ENCODE measurements around the gene GPR132.

The GPR132 gene

DNA sequence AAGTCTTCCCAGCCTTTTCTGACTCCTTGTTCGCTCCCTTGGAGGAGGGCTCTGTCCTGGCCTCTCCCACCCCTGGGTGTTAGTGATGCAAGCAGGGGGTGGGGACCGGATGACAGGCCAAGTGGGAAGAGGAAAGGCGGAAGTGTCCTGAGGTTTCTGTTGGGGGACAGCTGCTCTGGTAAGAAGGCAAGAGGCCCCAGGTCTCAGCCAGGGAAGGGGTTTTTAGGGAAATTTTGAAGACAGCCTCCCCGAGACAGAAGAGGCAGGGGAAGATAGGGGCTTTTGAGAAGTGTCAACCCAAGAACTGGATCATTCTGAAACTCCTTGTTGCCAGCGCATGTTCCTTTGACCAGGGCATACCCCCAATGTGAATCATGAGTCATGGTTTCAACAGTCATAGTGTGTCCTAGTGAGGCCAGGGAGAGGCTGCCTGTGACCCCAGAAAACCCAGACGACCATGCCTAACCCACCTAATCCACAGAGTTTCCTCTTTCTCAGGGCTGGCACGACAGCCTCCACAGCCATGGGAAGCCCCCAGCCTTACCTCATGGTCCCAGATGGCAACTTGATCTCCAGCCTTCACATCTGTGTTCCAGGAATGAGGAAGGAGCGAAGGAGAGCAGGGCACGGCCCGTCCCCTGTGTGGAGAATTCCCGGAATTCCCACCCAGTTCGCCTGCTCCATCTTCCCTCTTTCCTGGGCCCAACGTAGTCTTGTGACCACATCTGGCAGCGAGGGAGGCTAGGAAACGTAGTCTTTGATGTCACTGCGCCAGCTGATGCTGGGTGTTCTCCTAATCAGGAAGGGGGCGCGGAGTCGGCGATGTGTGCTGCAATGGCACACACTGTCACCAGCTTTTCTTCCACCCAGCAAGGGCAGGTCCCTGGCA lies 4.9 kb upstream of the GPR132 start:
- Histone ChIP-seq H3K4me2 (ENCODE audit: low read length) (no peak overlapping the region), H3K27ac (no peak overlapping the region), H3K36me3 (ENCODE audit: control insufficient read depth, insufficient read depth, low read length) (no peaks in the 10 kb centered on the region), H3K27me3 (ENCODE audit: control insufficient read depth, insufficient read depth, low read length) (no peaks in the 10 kb centered on the region), H3K4me1 (no peaks in the 10 kb centered on the region), H3K9ac (no peak overlapping the region), H3K4me3 (ENCODE audit: low read depth, low read length) (no peak overlapping the region), H2AFZ (no peak overlapping the region), H3K79me2 (no peaks in the 10 kb centered on the region), H3K9me3 (ENCODE audit: control insufficient read depth, low read length) (no peaks in the 10 kb centered on the region)
- no peak for TF ChIP-seq CTCF (IDR thresholded peaks at IDR 0.05)

DNA sequence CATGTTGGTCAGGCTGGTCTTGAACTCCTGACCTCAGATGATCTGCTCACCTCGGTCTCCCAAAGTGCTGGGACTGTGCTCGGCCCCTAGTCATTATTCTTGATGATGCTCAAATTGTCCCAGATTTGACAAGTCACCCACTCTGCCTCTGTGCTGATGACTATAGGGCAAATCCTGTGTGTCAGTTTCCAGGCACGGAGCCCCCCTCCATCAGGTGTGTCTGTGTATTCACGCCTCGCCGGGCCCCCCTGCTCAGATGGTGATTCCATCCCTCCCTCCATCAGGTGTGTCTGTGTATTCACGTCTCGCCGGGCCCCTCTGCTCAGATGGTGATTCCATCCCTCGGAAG lies 4.3 kb upstream of the GPR132 start:
- H3K27me3 ChIP-seq (ENCODE audit: control insufficient read depth, insufficient read depth, low read length): no peaks in the 10 kb centered on the region
- H2AFZ ChIP-seq: no peak overlapping the region
- TF ChIP-seq CTCF (IDR thresholded peaks at IDR 0.05): no peak

GRCh38 chr14:105068818-105069217 lies 3.6 kb upstream of the GPR132 start:
- Histone ChIP-seq H3K4me2 (ENCODE audit: low read length) (no peak overlapping the region), H3K9ac (no peak overlapping the region), H3K27ac (no peak overlapping the region), H2AFZ (no peak overlapping the region), H3K27me3 (ENCODE audit: control insufficient read depth, insufficient read depth, low read length) (no peaks in the 10 kb centered on the region), H3K79me2 (no peaks in the 10 kb centered on the region), H3K4me1 (no peaks in the 10 kb centered on the region), H3K9me3 (ENCODE audit: control insufficient read depth, low read length) (no peaks in the 10 kb centered on the region), H3K36me3 (ENCODE audit: control insufficient read depth, insufficient read depth, low read length) (no peaks in the 10 kb centered on the region), H3K4me3 (ENCODE audit: low read depth, low read length) (no peak overlapping the region)
- TF ChIP-seq CTCF (IDR thresholded peaks at IDR 0.05): no peak

More for the DNA sequence above, 4.3 kb upstream of the GPR132 start:
- no peaks in the 10 kb centered on the region for H3K79me2 ChIP-seq
- H3K9ac ChIP-seq: no peak overlapping the region
- no peak overlapping the region for H3K27ac ChIP-seq
- no peak overlapping the region for H3K4me2 ChIP-seq (ENCODE audit: low read length)
- no peaks in the 10 kb centered on the region for H3K4me1 ChIP-seq
- H3K36me3 ChIP-seq (ENCODE audit: control insufficient read depth, insufficient read depth, low read length): no peaks in the 10 kb centered on the region
- no peak overlapping the region for H3K4me3 ChIP-seq (ENCODE audit: low read depth, low read length)
- no peaks in the 10 kb centered on the region for H3K9me3 ChIP-seq (ENCODE audit: control insufficient read depth, low read length)

DNA sequence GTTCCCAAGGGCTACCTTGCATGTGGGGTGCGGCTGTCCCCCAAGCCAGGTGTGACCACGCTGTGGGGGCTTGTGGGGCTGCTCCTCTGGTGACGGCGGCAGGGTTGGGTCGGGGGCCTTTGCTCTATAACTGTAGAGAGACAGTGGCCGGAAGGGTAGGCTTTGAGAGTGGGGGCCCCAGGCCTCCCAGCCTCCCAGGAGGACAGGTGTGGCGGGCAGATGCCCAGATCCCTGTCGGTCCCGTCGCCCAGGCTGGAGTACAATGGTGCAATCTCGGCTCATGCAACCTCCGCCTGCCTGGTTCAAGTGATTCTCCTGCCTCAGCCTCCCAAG lies 2.7 kb upstream of the GPR132 start:
- no peak for TF ChIP-seq CTCF (IDR thresholded peaks at IDR 0.05)
- Histone ChIP-seq H3K9ac (no peak overlapping the region), H3K4me2 (ENCODE audit: low read length) (no peak overlapping the region), H2AFZ (no peak overlapping the region), H3K4me1 (no peaks in the 10 kb centered on the region), H3K4me3 (ENCODE audit: low read depth, low read length) (no peak overlapping the region), H3K36me3 (ENCODE audit: control insufficient read depth, insufficient read depth, low read length) (no peaks in the 10 kb centered on the region), H3K9me3 (ENCODE audit: control insufficient read depth, low read length) (no peaks in the 10 kb centered on the region), H3K27ac (no peak overlapping the region), H3K79me2 (no peaks in the 10 kb centered on the region), H3K27me3 (ENCODE audit: control insufficient read depth, insufficient read depth, low read length) (no peaks in the 10 kb centered on the region)
